GM12878 (cell line): ENCODE results near the gene UNK. TPM values are rescaled to one million over a fixed set of nuclear protein-coding genes. Genes with fewer than 3 reads are reported as not detected.

Source experiments
- BCL11A ChIP-seq: IDR thresholded peaks from 2 replicates; pipeline ENCODE4 v1.6.1; 2011; ENCODE audit warnings: low read depth, low read length
- CHD2 ChIP-seq: IDR thresholded peaks from 2 replicates; pipeline ENCODE4 v1.6.1; 2011; ENCODE audit warnings: low read depth, low read length, improper control_type of control experiment, borderline replicate concordance
- CTCF ChIP-seq, 3 experiments: IDR thresholded peaks in 2 of 3; conservative IDR thresholded peaks in 1 of 3; 2 replicates each; pipeline ENCODE4 v1.5.1; 2011; ENCODE audit warnings: low read depth in 3 of 3, low read length in 3 of 3, mild to moderate bottlenecking in 3 of 3, control low read depth in 2 of 3, moderate library complexity in 2 of 3, inconsistent platforms in 1 of 3, mixed read lengths in 1 of 3; ENCODE audit not compliant: control insufficient read depth in 2 of 3, insufficient read depth in 1 of 3; ENCODE audit errors: extremely low read depth in 1 of 3
- DPF2 ChIP-seq: fragments of 450-650 bp; IDR thresholded peaks from 2 replicates; pipeline ENCODE4 v1.6.1; 2017; ENCODE audit warnings: mild to moderate bottlenecking
- EP300 ChIP-seq, 2 experiments: fragments of 150-350 bp in 1 of 2; IDR thresholded peaks; 2 replicates each; pipeline ENCODE4 v1.6.1; 2011 to 2012; ENCODE audit warnings: low read depth in 2 of 2, low read length in 2 of 2, borderline replicate concordance in 1 of 2, improper control_type of control experiment in 1 of 2, inconsistent platforms in 1 of 2; ENCODE audit not compliant: control insufficient read depth in 1 of 2
- ESRRA ChIP-seq: IDR thresholded peaks from 2 replicates; pipeline ENCODE4 v1.6.1; 2012; ENCODE audit warnings: mild to moderate bottlenecking, low read length, improper control_type of control experiment
- GABPA ChIP-seq: IDR thresholded peaks from 2 replicates; pipeline ENCODE4 v1.6.1; 2014; ENCODE audit warnings: antibody characterized with exemption, low read depth, mild to moderate bottlenecking, inconsistent platforms
- HCFC1 ChIP-seq: fragments of 150-350 bp; IDR thresholded peaks from 2 replicates; pipeline ENCODE4 v1.6.1; 2014; ENCODE audit warnings: low read length
- HDGF ChIP-seq: fragments of 450-650 bp; IDR thresholded peaks from 2 replicates; pipeline ENCODE4 v1.6.1; 2016; ENCODE audit warnings: antibody characterized with exemption
- JUNB ChIP-seq: IDR thresholded peaks from 2 replicates; pipeline ENCODE4 v1.6.1; 2016; ENCODE audit warnings: antibody characterized with exemption, mild to moderate bottlenecking
- NFYB ChIP-seq: IDR thresholded peaks from 2 replicates; pipeline ENCODE4 v1.6.1; 2011; ENCODE audit warnings: low read depth, mild to moderate bottlenecking, low read length, improper control_type of control experiment, moderate library complexity; ENCODE audit not compliant: insufficient read depth
- POLR2A ChIP-seq: IDR thresholded peaks from 2 replicates; pipeline ENCODE4 v1.6.1; 2011; ENCODE audit warnings: low read depth, mild to moderate bottlenecking, low read length
- RBBP5 ChIP-seq: fragments of 200-600 bp; sonication (generic); conservative IDR thresholded peaks from 2 replicates; pipeline ENCODE4 v1.6.1; 2016
- SMAD1 ChIP-seq: fragments of 450-650 bp; IDR thresholded peaks from 2 replicates; pipeline ENCODE4 v1.6.1; 2018; ENCODE audit warnings: mild to moderate bottlenecking, low read depth; ENCODE audit not compliant: partially characterized antibody
- STAT1 ChIP-seq: fragments of 450-650 bp; conservative IDR thresholded peaks from 2 replicates; pipeline ENCODE4 v1.6.1; 2014; ENCODE audit warnings: antibody characterized with exemption, mild to moderate bottlenecking
- TAF1 ChIP-seq: IDR thresholded peaks from 2 replicates; pipeline ENCODE4 v1.6.1; 2011; ENCODE audit warnings: mild to moderate bottlenecking, low read depth, low read length, borderline replicate concordance
- YY1 ChIP-seq: IDR thresholded peaks from 2 replicates; pipeline ENCODE4 v1.6.1; 2011; ENCODE audit warnings: low read depth, mild to moderate bottlenecking, low read length
- ZNF384 ChIP-seq: IDR thresholded peaks from 2 replicates; pipeline ENCODE4 v1.6.1; 2012; ENCODE audit warnings: low read depth, mild to moderate bottlenecking, low read length, improper control_type of control experiment, borderline replicate concordance
- polyA plus RNA-seq, 11 experiments: library from polyadenylated mRNA; depleted of rRNA in 4 of 11; unstranded in 6 of 11; stranded (reverse) in 5 of 11; fragments of >200 nt; fragmentation: Nextera tagmentation in 4 of 11; fragmentation: Illumina TruSeq in 1 of 11; extraction: Ambion mirVana in 4 of 11; extraction: Trizol in 1 of 11; gene quantifications; 1 replicate in 1 of 11; 2 replicates in 10 of 11; pipeline versions ENCODE4 v1.2.1 to v1.2.3, GENCODE V29; 2011 to 2016; ENCODE audit warnings: inconsistent platforms in 2 of 11, missing spikeins in 2 of 11, low read depth in 1 of 11
- total RNA-seq, 4 experiments: library from RNA; depleted of rRNA in 3 of 4; stranded (reverse); fragments of >200 nt in 3 of 4; fragmentation: Illumina TruSeq in 1 of 4; extraction: Trizol in 1 of 4; gene quantifications; 2 replicates each; pipeline versions ENCODE4 v1.2.1 to v1.2.3, GENCODE V29; 2013 to 2021
- TF ChIP-seq, protein P1 (sequence below): fragments of 450-650 bp; IDR thresholded peaks from 2 replicates; pipeline ENCODE4 v1.6.1; 2017; ENCODE audit warnings: mild to moderate bottlenecking, low read depth, inconsistent platforms; ENCODE audit not compliant: poor library complexity, severe bottlenecking
- TF ChIP-seq, protein P2 (sequence below): fragments of 450-650 bp; IDR thresholded peaks from 2 replicates; pipeline ENCODE4 v1.6.1; 2016; ENCODE audit warnings: mild to moderate bottlenecking, moderate library complexity, borderline replicate concordance
- TF ChIP-seq, protein P3 (sequence below): IDR thresholded peaks from 2 replicates; pipeline ENCODE4 v1.6.1; 2011; ENCODE audit warnings: low read depth, low read length, improper control_type of control experiment, borderline replicate concordance

UNK gene
- total and polyA plus RNA-seq, 10 of the 15 experiments (the other 5 are each of a cell fraction or from before 2014, with no cell fraction given): 8.9 to 34.5 (median 27.3) TPM

- peak; percentile 80 for TF ChIP-seq DPF2
- no peak for TF ChIP-seq EP300 (IDR thresholded peaks at IDR 0.05; ENCODE audit: borderline replicate concordance in 1 of 2, control insufficient read depth in 1 of 2, low read depth in 2 of 2, low read length in 2 of 2)
- peak; percentile 59; the same call in 1 of the 2 replicates for TF ChIP-seq TAF1
- TF ChIP-seq JUNB: no peak
- peak; percentile 22; the same call in 1 of the 2 replicates for TF ChIP-seq ESRRA
- TF ChIP-seq NFYB: peak; percentile 87
- TF ChIP-seq, protein P1, sequence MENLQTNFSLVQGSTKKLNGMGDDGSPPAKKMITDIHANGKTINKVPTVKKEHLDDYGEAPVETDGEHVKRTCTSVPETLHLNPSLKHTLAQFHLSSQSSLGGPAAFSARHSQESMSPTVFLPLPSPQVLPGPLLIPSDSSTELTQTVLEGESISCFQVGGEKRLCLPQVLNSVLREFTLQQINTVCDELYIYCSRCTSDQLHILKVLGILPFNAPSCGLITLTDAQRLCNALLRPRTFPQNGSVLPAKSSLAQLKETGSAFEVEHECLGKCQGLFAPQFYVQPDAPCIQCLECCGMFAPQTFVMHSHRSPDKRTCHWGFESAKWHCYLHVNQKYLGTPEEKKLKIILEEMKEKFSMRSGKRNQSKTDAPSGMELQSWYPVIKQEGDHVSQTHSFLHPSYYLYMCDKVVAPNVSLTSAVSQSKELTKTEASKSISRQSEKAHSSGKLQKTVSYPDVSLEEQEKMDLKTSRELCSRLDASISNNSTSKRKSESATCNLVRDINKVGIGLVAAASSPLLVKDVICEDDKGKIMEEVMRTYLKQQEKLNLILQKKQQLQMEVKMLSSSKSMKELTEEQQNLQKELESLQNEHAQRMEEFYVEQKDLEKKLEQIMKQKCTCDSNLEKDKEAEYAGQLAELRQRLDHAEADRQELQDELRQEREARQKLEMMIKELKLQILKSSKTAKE: no peak
- TF ChIP-seq, protein P2, sequence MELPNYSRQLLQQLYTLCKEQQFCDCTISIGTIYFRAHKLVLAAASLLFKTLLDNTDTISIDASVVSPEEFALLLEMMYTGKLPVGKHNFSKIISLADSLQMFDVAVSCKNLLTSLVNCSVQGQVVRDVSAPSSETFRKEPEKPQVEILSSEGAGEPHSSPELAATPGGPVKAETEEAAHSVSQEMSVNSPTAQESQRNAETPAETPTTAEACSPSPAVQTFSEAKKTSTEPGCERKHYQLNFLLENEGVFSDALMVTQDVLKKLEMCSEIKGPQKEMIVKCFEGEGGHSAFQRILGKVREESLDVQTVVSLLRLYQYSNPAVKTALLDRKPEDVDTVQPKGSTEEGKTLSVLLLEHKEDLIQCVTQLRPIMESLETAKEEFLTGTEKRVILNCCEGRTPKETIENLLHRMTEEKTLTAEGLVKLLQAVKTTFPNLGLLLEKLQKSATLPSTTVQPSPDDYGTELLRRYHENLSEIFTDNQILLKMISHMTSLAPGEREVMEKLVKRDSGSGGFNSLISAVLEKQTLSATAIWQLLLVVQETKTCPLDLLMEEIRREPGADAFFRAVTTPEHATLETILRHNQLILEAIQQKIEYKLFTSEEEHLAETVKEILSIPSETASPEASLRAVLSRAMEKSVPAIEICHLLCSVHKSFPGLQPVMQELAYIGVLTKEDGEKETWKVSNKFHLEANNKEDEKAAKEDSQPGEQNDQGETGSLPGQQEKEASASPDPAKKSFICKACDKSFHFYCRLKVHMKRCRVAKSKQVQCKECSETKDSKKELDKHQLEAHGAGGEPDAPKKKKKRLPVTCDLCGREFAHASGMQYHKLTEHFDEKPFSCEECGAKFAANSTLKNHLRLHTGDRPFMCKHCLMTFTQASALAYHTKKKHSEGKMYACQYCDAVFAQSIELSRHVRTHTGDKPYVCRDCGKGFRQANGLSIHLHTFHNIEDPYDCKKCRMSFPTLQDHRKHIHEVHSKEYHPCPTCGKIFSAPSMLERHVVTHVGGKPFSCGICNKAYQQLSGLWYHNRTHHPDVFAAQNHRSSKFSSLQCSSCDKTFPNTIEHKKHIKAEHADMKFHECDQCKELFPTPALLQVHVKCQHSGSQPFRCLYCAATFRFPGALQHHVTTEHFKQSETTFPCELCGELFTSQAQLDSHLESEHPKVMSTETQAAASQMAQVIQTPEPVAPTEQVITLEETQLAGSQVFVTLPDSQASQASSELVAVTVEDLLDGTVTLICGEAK: peak; percentile 83; the same call in 1 of the 2 replicates
- TF ChIP-seq, protein P3, sequence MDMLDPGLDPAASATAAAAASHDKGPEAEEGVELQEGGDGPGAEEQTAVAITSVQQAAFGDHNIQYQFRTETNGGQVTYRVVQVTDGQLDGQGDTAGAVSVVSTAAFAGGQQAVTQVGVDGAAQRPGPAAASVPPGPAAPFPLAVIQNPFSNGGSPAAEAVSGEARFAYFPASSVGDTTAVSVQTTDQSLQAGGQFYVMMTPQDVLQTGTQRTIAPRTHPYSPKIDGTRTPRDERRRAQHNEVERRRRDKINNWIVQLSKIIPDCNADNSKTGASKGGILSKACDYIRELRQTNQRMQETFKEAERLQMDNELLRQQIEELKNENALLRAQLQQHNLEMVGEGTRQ: peak; percentile 95
- TF ChIP-seq ZNF384: no peak
- peak; percentile 73; the same call in 1 of the 2 replicates for TF ChIP-seq CHD2
- peak; percentile 98 for TF ChIP-seq POLR2A
- peak; percentile 75; the same call in 1 of the 2 replicates for TF ChIP-seq HDGF
- TF ChIP-seq SMAD1: peak; percentile 84
- TF ChIP-seq BCL11A: no peak; the same call in 1 of the 2 replicates
- TF ChIP-seq GABPA: peak; percentile 75; the same call in 1 of the 2 replicates
- peak; percentile 49; the same call in 1 of the 2 replicates for TF ChIP-seq STAT1
- TF ChIP-seq HCFC1: peak; percentile 100
- TF ChIP-seq CTCF (IDR thresholded peaks at IDR 0.05 in 2 of 3, conservative IDR thresholded peaks at IDR 0.05 in 1 of 3; ENCODE audit: control insufficient read depth in 2 of 3, extremely low read depth in 1 of 3, insufficient read depth in 1 of 3, low read depth in 3 of 3, low read length in 3 of 3): peak in 1 of 3 experiments; percentile 53; a peak in 2 of 6 replicates
- no peak for TF ChIP-seq RBBP5
- TF ChIP-seq YY1: peak; percentile 76
These were observed 70.9 kb downstream of the UNK start, which contains the start of gene WBP2 (continued) for GRCh38 chr17:75855310-75856061.
